Raji (cell line): Measurements from ENCODE around the gene GAD1.

Source experiments
- POLR2A ChIP-seq: IDR thresholded peaks from 2 replicates; pipeline ENCODE4 v1.6.1; 2011; ENCODE audit warnings: low read depth, low read length, control low read depth; ENCODE audit not compliant: insufficient read depth

GAD1 gene

GRCh38 chr2:170869036-170869435 lies 52.3 kb downstream of the GAD1 start:
- no peak for TF ChIP-seq POLR2A

- no peak for TF ChIP-seq POLR2A
These were observed 52.8 kb downstream of the GAD1 start for GRCh38 chr2:170869461-170869860.

GRCh38 chr2:170873035-170873692 lies 56.5 kb downstream of the GAD1 start:
- no peak for TF ChIP-seq POLR2A

- TF ChIP-seq POLR2A, result no peak
These were observed 61.4 kb downstream of the GAD1 start for GRCh38 chr2:170878066-170878465.

- TF ChIP-seq POLR2A, result no peak
These were observed 61.8 kb downstream of the GAD1 start for GRCh38 chr2:170878505-170878904.

- TF ChIP-seq POLR2A, result no peak
These were observed 65.2 kb downstream of the GAD1 start for GRCh38 chr2:170881840-170882239.

- TF ChIP-seq POLR2A, result no peak
These were observed 66.1 kb downstream of the GAD1 start for GRCh38 chr2:170882758-170883157.

GRCh38 chr2:170883683-170884082 lies 67.0 kb downstream of the GAD1 start:
- TF ChIP-seq POLR2A, result no peak

GRCh38 chr2:170885130-170885791 lies 68.6 kb downstream of the GAD1 start:
- TF ChIP-seq POLR2A, result no peak

- no peak for TF ChIP-seq POLR2A
These were observed 69.7 kb downstream of the GAD1 start for GRCh38 chr2:170886386-170886785.

GRCh38 chr2:170887496-170887895 lies 70.8 kb downstream of the GAD1 start:
- no peak for TF ChIP-seq POLR2A

- no peak for TF ChIP-seq POLR2A
These were observed 71.2 kb downstream of the GAD1 start for GRCh38 chr2:170887896-170888295.

- no peak for TF ChIP-seq POLR2A
These were observed 75.2 kb downstream of the GAD1 start for GRCh38 chr2:170891893-170892292.

GRCh38 chr2:170892391-170892951 lies 75.8 kb downstream of the GAD1 start:
- TF ChIP-seq POLR2A, result no peak

- no peak for TF ChIP-seq POLR2A
These were observed 78.5 kb downstream of the GAD1 start for GRCh38 chr2:170895023-170895757.

- no peak for TF ChIP-seq POLR2A
These were observed 79.9 kb downstream of the GAD1 start for GRCh38 chr2:170896622-170897021.
